Epithelial cell of proximal tubule (primary cell): Measurements from ENCODE around the gene LARGE1. TPM values are rescaled to one million over a fixed set of nuclear protein-coding genes. Genes with fewer than 3 reads are reported as not detected.

ENCODE experiments used
- DNase-seq: peaks from one replicate; pipeline ENCODE4 v3.0.0-alpha.2; 2011; ENCODE audit warnings: low read depth
- H3K4me3 ChIP-seq: 2 replicates; pipeline ENCODE4 v1.5.1; 2011; ENCODE audit warnings: low read depth, mild to moderate bottlenecking, low read length
- total RNA-seq: library from RNA; depleted of rRNA; stranded (reverse); fragments of >200 nt; gene quantifications from 2 replicates; pipeline ENCODE4 v1.2.3, GENCODE V29; 2015
- TF ChIP-seq, protein P1 (sequence below): conservative IDR thresholded peaks from 2 replicates; pipeline ENCODE4 v1.5.1; 2012; ENCODE audit warnings: low read depth, mild to moderate bottlenecking, low read length

LARGE1 gene
- total RNA-seq, 1 donor from 2014 or later = 18.3 TPM

DNA sequence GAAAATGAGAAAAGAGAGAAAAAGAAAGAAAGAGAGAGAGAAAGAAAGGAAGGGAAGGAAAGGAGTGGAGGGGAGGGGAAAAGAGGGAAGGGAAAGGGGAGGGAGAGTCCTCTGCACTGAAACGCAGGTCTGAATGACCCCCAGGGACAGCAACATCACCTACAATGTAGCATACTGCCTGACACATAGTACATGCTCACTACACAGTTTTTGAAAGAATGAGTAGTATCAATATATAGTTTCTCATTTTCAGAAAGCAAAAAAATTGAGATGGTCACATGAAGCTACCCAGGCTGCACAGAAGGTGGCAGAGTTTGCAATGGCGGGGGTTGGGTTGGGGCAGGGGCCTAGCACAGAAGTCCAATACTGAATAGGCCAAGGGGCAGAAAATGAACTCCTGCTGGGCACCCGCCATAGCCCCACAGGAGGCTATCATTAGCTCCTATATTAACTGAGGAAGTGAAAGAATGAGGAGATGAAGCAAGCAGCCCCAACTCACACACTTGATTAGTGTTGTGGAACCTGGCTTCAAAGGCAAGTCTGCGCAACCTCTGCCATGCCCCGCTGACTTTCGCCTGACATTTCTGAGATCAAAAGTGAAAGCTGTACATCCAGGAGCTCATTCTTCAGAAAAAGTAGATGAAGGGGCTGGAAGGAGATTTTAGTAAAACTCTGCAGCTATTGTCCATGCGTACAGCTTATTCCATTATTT, 620.9 kb downstream of the LARGE1 start:
- DNase-seq = peak; percentile 68
- H3K4me3 ChIP-seq = peak overlapping the region; percentile 5
- TF ChIP-seq, protein P1, sequence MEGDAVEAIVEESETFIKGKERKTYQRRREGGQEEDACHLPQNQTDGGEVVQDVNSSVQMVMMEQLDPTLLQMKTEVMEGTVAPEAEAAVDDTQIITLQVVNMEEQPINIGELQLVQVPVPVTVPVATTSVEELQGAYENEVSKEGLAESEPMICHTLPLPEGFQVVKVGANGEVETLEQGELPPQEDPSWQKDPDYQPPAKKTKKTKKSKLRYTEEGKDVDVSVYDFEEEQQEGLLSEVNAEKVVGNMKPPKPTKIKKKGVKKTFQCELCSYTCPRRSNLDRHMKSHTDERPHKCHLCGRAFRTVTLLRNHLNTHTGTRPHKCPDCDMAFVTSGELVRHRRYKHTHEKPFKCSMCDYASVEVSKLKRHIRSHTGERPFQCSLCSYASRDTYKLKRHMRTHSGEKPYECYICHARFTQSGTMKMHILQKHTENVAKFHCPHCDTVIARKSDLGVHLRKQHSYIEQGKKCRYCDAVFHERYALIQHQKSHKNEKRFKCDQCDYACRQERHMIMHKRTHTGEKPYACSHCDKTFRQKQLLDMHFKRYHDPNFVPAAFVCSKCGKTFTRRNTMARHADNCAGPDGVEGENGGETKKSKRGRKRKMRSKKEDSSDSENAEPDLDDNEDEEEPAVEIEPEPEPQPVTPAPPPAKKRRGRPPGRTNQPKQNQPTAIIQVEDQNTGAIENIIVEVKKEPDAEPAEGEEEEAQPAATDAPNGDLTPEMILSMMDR = peak; percentile 24

DNA sequence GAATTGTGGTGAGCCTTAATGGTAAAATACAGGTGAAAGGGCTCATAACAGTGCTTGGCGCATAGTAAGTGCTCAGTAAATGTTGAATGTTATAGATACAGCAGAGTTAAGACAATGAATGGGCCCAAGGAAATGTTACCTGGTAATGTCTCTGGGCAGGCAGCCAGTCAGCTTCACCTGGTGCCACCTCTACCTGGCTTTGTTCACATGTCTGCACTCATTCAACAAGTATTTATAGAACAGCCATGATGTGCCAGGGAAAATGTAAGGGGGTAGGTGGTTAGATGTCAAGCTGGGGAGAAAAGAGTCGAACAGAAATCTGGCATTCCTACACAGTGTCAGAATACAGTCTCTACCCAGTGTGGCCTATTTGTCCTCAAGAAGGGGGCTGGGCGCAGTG, 623.3 kb downstream of the LARGE1 start:
- no peak overlapping the region for H3K4me3 ChIP-seq
- DNase-seq = no peak
- TF ChIP-seq, protein P1 = no peak

DNA sequence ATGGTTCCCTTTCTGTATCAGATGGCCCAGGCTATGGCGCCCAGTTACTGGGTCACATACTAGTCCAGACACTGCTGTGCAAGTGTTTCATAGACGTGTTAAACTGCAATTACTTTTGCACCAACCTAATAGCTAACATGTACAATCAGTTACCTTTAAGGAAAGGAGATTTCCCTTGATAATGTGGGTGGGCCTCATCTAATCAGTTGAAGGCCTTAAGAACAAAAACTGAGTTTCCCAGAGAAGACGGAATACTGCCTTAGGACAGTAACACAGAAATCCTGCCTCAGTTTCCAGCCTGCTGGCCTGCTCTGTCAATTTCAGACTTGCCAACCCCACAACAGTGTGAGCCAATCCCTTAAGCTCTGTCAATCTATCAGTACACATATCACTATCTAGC, 632.2 kb downstream of the LARGE1 start:
- DNase-seq = no peak
- TF ChIP-seq, protein P1 = no peak
- no peak overlapping the region for H3K4me3 ChIP-seq

DNA sequence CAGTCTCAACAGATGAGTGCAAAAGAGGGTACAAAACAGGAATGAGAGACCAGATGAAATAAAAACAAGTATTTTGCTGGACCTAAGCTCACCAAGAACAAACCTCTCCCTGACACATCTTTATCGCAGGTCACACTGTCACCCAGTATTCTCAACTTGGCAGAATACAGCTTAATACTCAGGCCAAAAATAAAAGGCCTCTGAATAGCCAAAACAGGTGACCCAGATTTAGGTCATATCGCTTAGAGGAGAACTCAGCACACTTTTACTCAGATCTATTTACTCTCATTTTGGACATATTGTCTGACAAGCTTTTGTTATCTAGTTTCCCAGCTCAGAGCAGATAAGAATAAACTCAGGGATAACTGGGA, 645.2 kb downstream of the LARGE1 start:
- DNase-seq = no peak
- no peak overlapping the region for H3K4me3 ChIP-seq
- TF ChIP-seq, protein P1 = no peak

DNA sequence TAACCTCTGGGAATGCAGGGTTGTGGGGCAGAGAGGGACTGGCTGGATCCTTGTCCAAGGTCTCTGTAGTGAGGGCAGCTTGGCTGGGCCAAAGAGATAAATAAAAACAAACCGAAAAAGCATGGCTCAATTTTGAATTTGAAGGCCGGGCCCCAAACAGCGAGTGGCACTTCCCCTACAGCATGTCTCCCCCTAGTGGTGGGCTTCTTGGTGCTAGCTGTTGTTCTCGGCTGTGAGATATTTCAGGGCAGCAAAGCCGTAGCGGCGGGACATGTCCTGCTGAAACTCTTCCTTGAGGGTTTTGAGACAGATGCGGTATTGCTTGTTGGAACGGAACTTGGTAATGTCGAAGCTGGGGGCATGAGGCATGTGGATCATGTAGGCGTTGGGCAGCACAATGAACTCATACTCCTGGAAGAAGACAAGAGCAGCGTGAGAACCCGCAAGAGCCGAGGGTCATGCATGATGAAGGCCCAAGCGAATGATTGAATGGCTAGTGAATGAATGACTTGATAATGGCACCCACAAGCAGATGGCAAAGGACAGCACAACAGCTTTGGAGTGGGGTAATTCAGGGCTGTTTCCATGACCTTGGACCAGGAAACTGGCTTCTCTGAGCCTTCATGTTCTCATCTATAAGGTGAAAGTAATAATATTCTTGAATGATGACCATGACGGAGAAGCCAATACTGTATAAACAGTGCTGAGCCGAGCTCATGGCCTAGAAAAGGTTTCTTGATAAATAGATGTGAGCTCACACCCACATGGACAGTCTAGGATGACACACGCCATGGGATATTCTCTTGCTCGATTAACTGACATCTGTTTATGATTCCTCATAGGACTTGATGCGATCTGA, 645.8 kb downstream of the LARGE1 start:
- no peak for DNase-seq
- no peak overlapping the region for H3K4me3 ChIP-seq
- TF ChIP-seq, protein P1 = peak; percentile 70

DNA sequence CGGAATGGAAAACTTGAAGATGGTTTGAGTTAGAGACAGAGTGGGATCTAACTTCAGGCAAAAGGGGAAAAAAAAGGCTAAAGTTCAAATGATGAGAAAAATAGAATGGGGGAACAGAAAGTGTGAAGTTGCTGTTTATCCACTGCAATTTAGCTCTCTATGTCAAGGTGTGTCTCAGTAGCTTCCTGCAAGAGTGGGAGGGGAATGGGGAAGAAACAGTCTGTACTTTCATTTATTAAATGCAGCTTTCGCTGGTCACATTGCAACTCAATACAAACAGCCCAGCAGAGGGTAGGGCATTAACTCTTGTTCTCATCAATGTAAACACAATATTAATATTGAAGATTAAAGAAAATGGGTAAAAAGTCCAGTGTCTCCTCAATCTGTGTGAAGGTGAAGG, 647.4 kb downstream of the LARGE1 start:
- no peak for DNase-seq
- H3K4me3 ChIP-seq = no peak overlapping the region
- TF ChIP-seq, protein P1 = no peak
